H9 (cell line): ENCODE results near the gene SFMBT2. TPM values are rescaled to one million over a fixed set of nuclear protein-coding genes. Genes with fewer than 3 reads are reported as not detected.

Experiments used
- DNase-seq: peaks from one replicate; pipeline ENCODE4 v3.0.0-alpha.2; 2017
- H2AFZ ChIP-seq: one replicate; pipeline ENCODE4 v1.6.1; 2013; ENCODE audit warnings: mild to moderate bottlenecking, low read length, control low read depth, moderate library complexity
- H2AK5ac ChIP-seq: 2 replicates; pipeline ENCODE4 v1.6.1; 2013; ENCODE audit warnings: low read length, control low read depth, mixed read lengths; ENCODE audit not compliant: insufficient read length
- H2BK120ac ChIP-seq: one replicate; pipeline ENCODE4 v1.6.1; 2013; ENCODE audit warnings: low read depth, mild to moderate bottlenecking, low read length, control low read depth, inconsistent platforms; ENCODE audit not compliant: poor library complexity, severe bottlenecking
- H2BK12ac ChIP-seq: 2 replicates; pipeline ENCODE4 v1.6.1; 2013; ENCODE audit warnings: low read length, control low read depth, mixed read lengths, low read depth; ENCODE audit not compliant: insufficient read length
- H2BK15ac ChIP-seq: 2 replicates; pipeline ENCODE4 v1.6.1; 2013; ENCODE audit warnings: low read depth, low read length, control low read depth
- H2BK20ac ChIP-seq: one replicate; pipeline ENCODE4 v1.6.1; 2013; ENCODE audit warnings: low read depth, mild to moderate bottlenecking, low read length, control low read depth, inconsistent platforms; ENCODE audit not compliant: poor library complexity, severe bottlenecking
- H2BK5ac ChIP-seq: 2 replicates; pipeline ENCODE4 v1.6.1; 2013; ENCODE audit warnings: low read length, control low read depth, mixed read lengths; ENCODE audit not compliant: insufficient read length
- H3K14ac ChIP-seq: 2 replicates; pipeline ENCODE4 v1.6.1; 2013; ENCODE audit warnings: low read length, control low read depth; ENCODE audit not compliant: insufficient read depth
- H3K18ac ChIP-seq: 2 replicates; pipeline ENCODE4 v1.6.1; 2013; ENCODE audit warnings: low read depth, mild to moderate bottlenecking, mixed read lengths, low read length, control low read depth; ENCODE audit not compliant: insufficient read length
- H3K23ac ChIP-seq: 2 replicates; pipeline ENCODE4 v1.6.1; 2013; ENCODE audit warnings: low read length, control low read depth, mixed read lengths, low read depth; ENCODE audit not compliant: insufficient read length
- H3K23me2 ChIP-seq: 2 replicates; pipeline ENCODE4 v1.6.1; 2013; ENCODE audit warnings: low read depth, mild to moderate bottlenecking, mixed read lengths, low read length, control low read depth; ENCODE audit not compliant: insufficient read length, poor library complexity, severe bottlenecking
- H3K27ac ChIP-seq: 2 replicates; pipeline ENCODE4 v1.5.1; 2013; ENCODE audit warnings: low read length, control low read depth, mixed read lengths, low read depth; ENCODE audit not compliant: insufficient read length
- H3K27me3 ChIP-seq: 2 replicates; pipeline ENCODE4 v1.6.1; 2013; ENCODE audit warnings: low read length, control low read depth, inconsistent platforms; ENCODE audit not compliant: insufficient read depth
- H3K4ac ChIP-seq: 2 replicates; pipeline ENCODE4 v1.6.1; 2013; ENCODE audit warnings: low read depth, mild to moderate bottlenecking, control low read depth, inconsistent platforms, low read length, moderate library complexity
- H3K4me1 ChIP-seq: 2 replicates; pipeline ENCODE4 v1.6.1; 2013; ENCODE audit warnings: low read length, control low read depth, inconsistent platforms; ENCODE audit not compliant: insufficient read depth
- H3K4me2 ChIP-seq: 2 replicates; pipeline ENCODE4 v1.6.1; 2013; ENCODE audit warnings: low read length, control low read depth, mixed read lengths; ENCODE audit not compliant: insufficient read length, insufficient read depth
- H3K56ac ChIP-seq: 2 replicates; pipeline ENCODE4 v1.6.1; 2013; ENCODE audit warnings: low read depth, mild to moderate bottlenecking, mixed read lengths, low read length, control low read depth; ENCODE audit not compliant: insufficient read length
- H3K79me1 ChIP-seq: 2 replicates; pipeline ENCODE4 v1.6.1; 2013; ENCODE audit warnings: low read depth, mild to moderate bottlenecking, moderate library complexity, low read length, control low read depth, inconsistent platforms; ENCODE audit not compliant: insufficient read depth, poor library complexity, severe bottlenecking
- H3K79me2 ChIP-seq: 2 replicates; pipeline ENCODE4 v1.6.1; 2013; ENCODE audit warnings: low read length, control low read depth, inconsistent platforms; ENCODE audit not compliant: insufficient read depth
- H3K9ac ChIP-seq: 2 replicates; pipeline ENCODE4 v1.6.1; 2013; ENCODE audit warnings: low read length, control low read depth, mixed read lengths; ENCODE audit not compliant: insufficient read length; ENCODE audit errors: extremely low read depth
- H3K9me3 ChIP-seq: one replicate; pipeline ENCODE4 v1.6.1; 2013; ENCODE audit warnings: low read depth, low read length, inconsistent platforms; ENCODE audit not compliant: control insufficient read depth
- H3T11ph ChIP-seq: one replicate; pipeline ENCODE4 v1.6.1; 2013; ENCODE audit warnings: mild to moderate bottlenecking, low read length, control low read depth, inconsistent platforms
- H4K20me1 ChIP-seq: one replicate; pipeline ENCODE4 v1.6.1; 2013; ENCODE audit not compliant: control insufficient read depth, insufficient read length, insufficient read depth
- H4K5ac ChIP-seq: 2 replicates; pipeline ENCODE4 v1.6.1; 2013; ENCODE audit warnings: low read depth, mild to moderate bottlenecking, mixed read lengths, low read length, control low read depth; ENCODE audit not compliant: insufficient read length
- H4K8ac ChIP-seq: replicated peaks from 2 replicates; pipeline ENCODE4 v1.6.1; 2013; ENCODE audit warnings: low read length, control low read depth, mixed read lengths, low read depth; ENCODE audit not compliant: insufficient read length
- H4K91ac ChIP-seq: 2 replicates; pipeline ENCODE4 v1.6.1; 2013; ENCODE audit warnings: low read depth, mild to moderate bottlenecking, moderate library complexity, mixed read lengths, low read length, control low read depth; ENCODE audit not compliant: insufficient read length
- H3K27ac Mint-ChIP-seq, 3 experiments: 2 replicates in 2 of 3; 3 replicates in 1 of 3; pipeline ENCODE4 v1.8.0; 2020 to 2021; ENCODE audit warnings: mixed read lengths in 3 of 3, mild to moderate bottlenecking in 1 of 3, moderate library complexity in 1 of 3
- H3K27me3 Mint-ChIP-seq: 2 replicates; pipeline ENCODE4 v1.8.0; 2021; ENCODE audit warnings: low read depth, mild to moderate bottlenecking, moderate library complexity, mixed read lengths
- H3K36me3 Mint-ChIP-seq, 3 experiments: 2 replicates in 2 of 3; 3 replicates in 1 of 3; pipeline ENCODE4 v1.8.0; 2020 to 2021; ENCODE audit warnings: low read depth in 3 of 3, mixed read lengths in 3 of 3; ENCODE audit not compliant: insufficient read depth in 1 of 3
- H3K4me1 Mint-ChIP-seq, 2 experiments: 2 replicates each; pipeline ENCODE4 v1.8.0; 2020; ENCODE audit warnings: mixed read lengths in 2 of 2
- H3K4me3 Mint-ChIP-seq, 2 experiments: 2 replicates in 1 of 2; 3 replicates in 1 of 2; pipeline ENCODE4 v1.8.0; 2020 to 2021; ENCODE audit warnings: mild to moderate bottlenecking in 2 of 2, mixed read lengths in 2 of 2, moderate library complexity in 1 of 2
- H3K9me3 Mint-ChIP-seq, 2 experiments: 2 replicates in 1 of 2; 3 replicates in 1 of 2; pipeline ENCODE4 v1.8.0; 2020; ENCODE audit warnings: mild to moderate bottlenecking in 2 of 2, mixed read lengths in 2 of 2, moderate library complexity in 1 of 2
- WGBS: extraction: QIAGEN DNeasy Blood & Tissue Kit; methylation state at CpG from one replicate; pipeline ENCODE4 v1.1.7; 2013; ENCODE audit warnings: missing lambda C conversion rate, low lambda C conversion rate, mixed read lengths; ENCODE audit not compliant: insufficient read length; ENCODE audit errors: extremely low coverage; 5-methylcytosine and 5-hydroxymethylcytosine counted together
- total RNA-seq: library from RNA; stranded (reverse); gene quantifications from 2 replicates; pipeline ENCODE4 v1.2.1, GENCODE V29; 2021
- TF ChIP-seq, protein P1 (sequence below): fragments of 200-600 bp; sonication (generic); conservative IDR thresholded peaks from 3 replicates; pipeline ENCODE4 v1.8.0; 2021; ENCODE audit warnings: antibody characterized with exemption, mild to moderate bottlenecking

The SFMBT2 gene
- total RNA-seq, 1 experiment from 2014 or later, result 5.3 TPM

- peaks cover 24% of the 10 kb centered on the region in 2 experiments for H3K4me1 Mint-ChIP-seq
- Histone ChIP-seq H3K23me2 (no peaks in the 10 kb centered on the region), H2BK20ac (no peak overlapping the region), H2BK12ac (no peak overlapping the region), H4K91ac (no peak overlapping the region), H3T11ph (no peak overlapping the region), H3K27me3 (no peaks in the 10 kb centered on the region), H3K9ac (no peak overlapping the region), H4K20me1 (no peaks in the 10 kb centered on the region), H3K4me1 (no peaks in the 10 kb centered on the region; the same call in 1 of the 2 replicates), H2BK5ac (no peak overlapping the region), H3K14ac (no peak overlapping the region), H2AK5ac (no peak overlapping the region), H2AFZ (no peak overlapping the region), H3K9me3 (no peaks in the 10 kb centered on the region), H3K79me1 (no peaks in the 10 kb centered on the region), H4K5ac (no peak overlapping the region), H3K27ac (no peak overlapping the region), H3K79me2 (no peaks in the 10 kb centered on the region), H3K18ac (no peak overlapping the region), H4K8ac (no peak overlapping the region), H3K4ac (no peak overlapping the region), H3K23ac (no peak overlapping the region), H3K4me2 (no peak overlapping the region), H2BK15ac (no peak overlapping the region), H2BK120ac (no peak overlapping the region), H3K56ac (no peak overlapping the region)
- TF ChIP-seq, protein P1, sequence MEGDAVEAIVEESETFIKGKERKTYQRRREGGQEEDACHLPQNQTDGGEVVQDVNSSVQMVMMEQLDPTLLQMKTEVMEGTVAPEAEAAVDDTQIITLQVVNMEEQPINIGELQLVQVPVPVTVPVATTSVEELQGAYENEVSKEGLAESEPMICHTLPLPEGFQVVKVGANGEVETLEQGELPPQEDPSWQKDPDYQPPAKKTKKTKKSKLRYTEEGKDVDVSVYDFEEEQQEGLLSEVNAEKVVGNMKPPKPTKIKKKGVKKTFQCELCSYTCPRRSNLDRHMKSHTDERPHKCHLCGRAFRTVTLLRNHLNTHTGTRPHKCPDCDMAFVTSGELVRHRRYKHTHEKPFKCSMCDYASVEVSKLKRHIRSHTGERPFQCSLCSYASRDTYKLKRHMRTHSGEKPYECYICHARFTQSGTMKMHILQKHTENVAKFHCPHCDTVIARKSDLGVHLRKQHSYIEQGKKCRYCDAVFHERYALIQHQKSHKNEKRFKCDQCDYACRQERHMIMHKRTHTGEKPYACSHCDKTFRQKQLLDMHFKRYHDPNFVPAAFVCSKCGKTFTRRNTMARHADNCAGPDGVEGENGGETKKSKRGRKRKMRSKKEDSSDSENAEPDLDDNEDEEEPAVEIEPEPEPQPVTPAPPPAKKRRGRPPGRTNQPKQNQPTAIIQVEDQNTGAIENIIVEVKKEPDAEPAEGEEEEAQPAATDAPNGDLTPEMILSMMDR, result no peak
- H3K27me3 Mint-ChIP-seq, result no peaks in the 10 kb centered on the region
- no peak for DNase-seq
- no peak overlapping the region for H3K27ac Mint-ChIP-seq
- whole genome bisulfite sequencing, result no CpG with 5 or more reads among the region's 7 CpGs
- H3K9me3 Mint-ChIP-seq, result no peaks in the 10 kb centered on the region
- no peaks in the 10 kb centered on the region for H3K36me3 Mint-ChIP-seq
- H3K4me3 Mint-ChIP-seq, result no peak overlapping the region
Measured at GRCh38 chr10:7298495-7298894, 112.3 kb downstream of the SFMBT2 start.
